Liver (tissue), 9 donors: ENCODE data around the gene AOAH. TPM values are rescaled to one million over a fixed set of nuclear protein-coding genes. Genes with fewer than 3 reads are reported as not detected.

Source experiments
- DNase-seq: peaks from one replicate; pipeline ENCODE4 v3.0.0-alpha.2; 2017; ENCODE audit warnings: low spot score
- H3K27ac ChIP-seq, 2 donors: one replicate each; pipeline ENCODE4 v1.7.0; 2013; ENCODE audit warnings: inconsistent platforms in 2 of 2, low read length in 2 of 2, control low read depth in 1 of 2, low read depth in 1 of 2, mild to moderate bottlenecking in 1 of 2
- H3K27me3 ChIP-seq, 4 donors: one replicate each; pipeline versions ENCODE4 v1.6.1 to v1.7.0; 2013; ENCODE audit warnings: low read length in 3 of 4, inconsistent platforms in 1 of 4, mild to moderate bottlenecking in 1 of 4, moderate library complexity in 1 of 4; ENCODE audit not compliant: control insufficient read depth in 4 of 4, insufficient read depth in 4 of 4
- H3K36me3 ChIP-seq, 4 donors: one replicate each; pipeline versions ENCODE4 v1.6.1 to v1.7.0; 2013; ENCODE audit warnings: low read length in 3 of 4, mild to moderate bottlenecking in 3 of 4, low read depth in 1 of 4, moderate library complexity in 1 of 4; ENCODE audit not compliant: control insufficient read depth in 4 of 4, insufficient read depth in 3 of 4
- H3K4me1 ChIP-seq, 4 donors: one replicate each; pipeline versions ENCODE4 v1.6.1 to v1.7.0; 2013; ENCODE audit warnings: low read length in 3 of 4, mild to moderate bottlenecking in 3 of 4, moderate library complexity in 1 of 4; ENCODE audit not compliant: control insufficient read depth in 4 of 4, insufficient read depth in 4 of 4
- H3K4me3 ChIP-seq, 3 donors: one replicate each; pipeline versions ENCODE4 v1.6.1 to v1.7.0; 2013; ENCODE audit warnings: low read length in 3 of 3, control low read depth in 1 of 3, low read depth in 1 of 3, mild to moderate bottlenecking in 1 of 3
- H3K9ac ChIP-seq, 2 donors: one replicate each; pipeline ENCODE4 v1.7.0; 2013; ENCODE audit warnings: low read length in 2 of 2, mild to moderate bottlenecking in 2 of 2, moderate library complexity in 2 of 2, control low read depth in 1 of 2, low read depth in 1 of 2
- H3K9me3 ChIP-seq, 4 donors: one replicate each; pipeline versions ENCODE4 v1.6.1 to v1.7.0; 2013; ENCODE audit warnings: low read length in 3 of 4; ENCODE audit not compliant: control insufficient read depth in 4 of 4
- EGR1 ChIP-seq, 2 donors: IDR thresholded peaks; 2 replicates each; pipeline ENCODE4 v1.6.1; 2016 to 2018; ENCODE audit warnings: antibody characterized with exemption in 2 of 2, low read depth in 2 of 2
- FOXA1 ChIP-seq: IDR thresholded peaks from 2 replicates; pipeline ENCODE4 v1.6.1; 2016; ENCODE audit warnings: antibody characterized with exemption
- FOXA2 ChIP-seq: IDR thresholded peaks from 2 replicates; pipeline ENCODE4 v1.6.1; 2016; ENCODE audit warnings: antibody characterized with exemption
- GABPA ChIP-seq, 2 donors: IDR thresholded peaks in 1 of 2; conservative IDR thresholded peaks in 1 of 2; 2 replicates each; pipeline ENCODE4 v1.6.1; 2016; ENCODE audit warnings: antibody characterized with exemption in 2 of 2, mild to moderate bottlenecking in 1 of 2, moderate library complexity in 1 of 2
- HNF4A ChIP-seq, 2 donors: conservative IDR thresholded peaks; 2 replicates each; pipeline ENCODE4 v1.6.1; 2016; ENCODE audit warnings: antibody characterized with exemption in 2 of 2, mild to moderate bottlenecking in 2 of 2
- JUND ChIP-seq, 2 donors: IDR thresholded peaks; 2 replicates each; pipeline ENCODE4 v1.6.1; 2016; ENCODE audit warnings: antibody characterized with exemption in 2 of 2
- NR2F2 ChIP-seq: IDR thresholded peaks from 2 replicates; pipeline ENCODE4 v1.6.1; 2016; ENCODE audit warnings: antibody characterized with exemption
- RAD21 ChIP-seq, 2 donors: IDR thresholded peaks; 2 replicates each; pipeline ENCODE4 v1.6.1; 2016; ENCODE audit warnings: antibody characterized with exemption in 2 of 2, mild to moderate bottlenecking in 2 of 2
- RXRA ChIP-seq, 2 donors: IDR thresholded peaks; 2 replicates each; pipeline ENCODE4 v1.6.1; 2017 to 2018; ENCODE audit warnings: antibody characterized with exemption in 2 of 2, mild to moderate bottlenecking in 1 of 2
- SP1 ChIP-seq: IDR thresholded peaks from 2 replicates; pipeline ENCODE4 v1.6.1; 2018; ENCODE audit warnings: antibody characterized with exemption, mild to moderate bottlenecking
- TAF1 ChIP-seq: conservative IDR thresholded peaks from 2 replicates; pipeline ENCODE4 v1.6.1; 2016; ENCODE audit warnings: antibody characterized with exemption, mild to moderate bottlenecking
- YY1 ChIP-seq: IDR thresholded peaks from 2 replicates; pipeline ENCODE4 v1.6.1; 2016; ENCODE audit warnings: antibody characterized with exemption, mild to moderate bottlenecking
- WGBS: extraction: QIAGEN DNeasy Blood & Tissue Kit; methylation state at CpG from one replicate; pipeline ENCODE4 v1.1.7; 2013; 5-methylcytosine and 5-hydroxymethylcytosine counted together
- polyA plus RNA-seq, 2 donors: library from polyadenylated mRNA; stranded (reverse) in 1 of 2; unstranded in 1 of 2; fragments of 200-250 nt in 1 of 2; fragments of >200 nt in 1 of 2; fragmentation: Nextera tagmentation in 1 of 2; extraction: Ambion mirVana in 1 of 2; gene quantifications; one replicate each; pipeline versions ENCODE4 v1.2.1 to v1.2.3, GENCODE V29; 2013 to 2015
- total RNA-seq, 2 donors: library from RNA; depleted of rRNA; stranded (reverse); fragments of >200 nt; gene quantifications; one replicate each; pipeline ENCODE4 v1.2.3, GENCODE V29; 2014
- TF ChIP-seq, protein P1 (sequence below): IDR thresholded peaks from 2 replicates; pipeline ENCODE4 v1.6.1; 2016; ENCODE audit warnings: antibody characterized with exemption
- TF ChIP-seq, protein P2 (sequence below): fragments of 150-350 bp; IDR thresholded peaks from 2 replicates; pipeline ENCODE4 v1.5.1; 2017; ENCODE audit warnings: improper control_type of control experiment, low read depth, low read length; ENCODE audit not compliant: missing input control
- TF ChIP-seq, protein P3 (sequence below): IDR thresholded peaks from 2 replicates; pipeline ENCODE4 v1.6.1; 2016; ENCODE audit warnings: antibody characterized with exemption, mild to moderate bottlenecking
- TF ChIP-seq, protein P4 (sequence below): IDR thresholded peaks from 2 replicates; pipeline ENCODE4 v1.6.1; 2016; ENCODE audit warnings: antibody characterized with exemption
- TF ChIP-seq, protein P5 (sequence below): IDR thresholded peaks from 2 replicates; pipeline ENCODE4 v1.6.1; 2016; ENCODE audit warnings: antibody characterized with exemption
- donor health status: healthy.
- donor health status: healthy.
- donor health status: healthy.
- donor health status: healthy.
- donor health status: healthy.

AOAH gene
- total and polyA plus RNA-seq, 4 donors: 2.4 to 26.7 (median 5.8) TPM

DNA sequence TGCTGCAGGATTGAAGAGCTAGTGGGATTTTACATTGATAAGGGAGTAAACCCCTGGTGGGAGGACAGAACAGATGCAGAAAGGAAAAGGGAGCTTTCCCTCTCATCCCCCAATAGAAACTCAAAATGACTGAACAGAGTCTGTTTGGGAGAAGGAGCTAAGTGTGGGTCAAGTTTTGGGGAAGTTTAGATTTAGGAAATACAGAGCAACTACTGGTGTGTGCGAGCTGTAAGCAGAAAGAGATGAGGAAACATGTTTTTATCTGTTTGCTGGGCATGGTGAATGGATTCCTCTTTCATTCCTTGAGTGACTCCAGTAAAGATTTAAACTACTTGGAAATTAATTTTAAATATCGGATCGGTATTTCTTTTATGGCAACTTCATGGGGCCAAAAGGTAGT, 132.7 kb downstream of the AOAH start (continued):
- TF ChIP-seq, protein P1, sequence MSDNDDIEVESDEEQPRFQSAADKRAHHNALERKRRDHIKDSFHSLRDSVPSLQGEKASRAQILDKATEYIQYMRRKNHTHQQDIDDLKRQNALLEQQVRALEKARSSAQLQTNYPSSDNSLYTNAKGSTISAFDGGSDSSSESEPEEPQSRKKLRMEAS: no peak
- no peak for TF ChIP-seq HNF4A (conservative IDR thresholded peaks at IDR 0.05)
- TF ChIP-seq TAF1: no peak
- no peak for TF ChIP-seq GABPA (IDR thresholded peaks at IDR 0.05 in 1 of 2, conservative IDR thresholded peaks at IDR 0.05 in 1 of 2)
- TF ChIP-seq FOXA2: no peak

DNA sequence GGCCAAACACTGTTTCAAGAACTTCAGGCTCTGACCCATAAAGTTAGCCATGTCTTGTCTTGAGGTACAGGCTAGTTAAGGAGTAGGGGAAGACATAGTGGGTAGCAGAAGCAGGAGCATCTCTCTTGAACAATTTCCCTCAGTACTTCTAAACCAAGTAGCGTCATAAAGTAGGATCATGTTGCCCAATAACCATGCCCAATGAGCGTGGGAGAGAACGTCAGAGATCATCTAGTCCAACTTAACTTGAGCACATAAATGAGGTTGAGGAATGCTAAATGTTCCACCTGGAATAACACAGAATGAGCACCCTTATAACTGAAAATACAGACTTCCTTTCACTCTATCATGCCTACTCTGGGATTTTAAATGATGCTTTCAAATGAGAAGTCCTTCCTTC, 134.9 kb downstream of the AOAH start:
- Histone ChIP-seq H3K9me3 (no peaks in the 10 kb centered on the region), H3K4me1 (no peaks in the 10 kb centered on the region), H3K27ac (no peak overlapping the region), H3K36me3 (no peaks in the 10 kb centered on the region), H3K9ac (no peak overlapping the region), H3K4me3 (no peak overlapping the region), H3K27me3 (no peaks in the 10 kb centered on the region)
- TF ChIP-seq HNF4A (conservative IDR thresholded peaks at IDR 0.05) (no peak), NR2F2 (no peak), YY1 (no peak), GABPA (IDR thresholded peaks at IDR 0.05 in 1 of 2, conservative IDR thresholded peaks at IDR 0.05 in 1 of 2) (no peak)
- TF ChIP-seq, protein P2, sequence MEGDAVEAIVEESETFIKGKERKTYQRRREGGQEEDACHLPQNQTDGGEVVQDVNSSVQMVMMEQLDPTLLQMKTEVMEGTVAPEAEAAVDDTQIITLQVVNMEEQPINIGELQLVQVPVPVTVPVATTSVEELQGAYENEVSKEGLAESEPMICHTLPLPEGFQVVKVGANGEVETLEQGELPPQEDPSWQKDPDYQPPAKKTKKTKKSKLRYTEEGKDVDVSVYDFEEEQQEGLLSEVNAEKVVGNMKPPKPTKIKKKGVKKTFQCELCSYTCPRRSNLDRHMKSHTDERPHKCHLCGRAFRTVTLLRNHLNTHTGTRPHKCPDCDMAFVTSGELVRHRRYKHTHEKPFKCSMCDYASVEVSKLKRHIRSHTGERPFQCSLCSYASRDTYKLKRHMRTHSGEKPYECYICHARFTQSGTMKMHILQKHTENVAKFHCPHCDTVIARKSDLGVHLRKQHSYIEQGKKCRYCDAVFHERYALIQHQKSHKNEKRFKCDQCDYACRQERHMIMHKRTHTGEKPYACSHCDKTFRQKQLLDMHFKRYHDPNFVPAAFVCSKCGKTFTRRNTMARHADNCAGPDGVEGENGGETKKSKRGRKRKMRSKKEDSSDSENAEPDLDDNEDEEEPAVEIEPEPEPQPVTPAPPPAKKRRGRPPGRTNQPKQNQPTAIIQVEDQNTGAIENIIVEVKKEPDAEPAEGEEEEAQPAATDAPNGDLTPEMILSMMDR: no peak
- TF ChIP-seq, protein P1: no peak
- TF ChIP-seq, protein P3, sequence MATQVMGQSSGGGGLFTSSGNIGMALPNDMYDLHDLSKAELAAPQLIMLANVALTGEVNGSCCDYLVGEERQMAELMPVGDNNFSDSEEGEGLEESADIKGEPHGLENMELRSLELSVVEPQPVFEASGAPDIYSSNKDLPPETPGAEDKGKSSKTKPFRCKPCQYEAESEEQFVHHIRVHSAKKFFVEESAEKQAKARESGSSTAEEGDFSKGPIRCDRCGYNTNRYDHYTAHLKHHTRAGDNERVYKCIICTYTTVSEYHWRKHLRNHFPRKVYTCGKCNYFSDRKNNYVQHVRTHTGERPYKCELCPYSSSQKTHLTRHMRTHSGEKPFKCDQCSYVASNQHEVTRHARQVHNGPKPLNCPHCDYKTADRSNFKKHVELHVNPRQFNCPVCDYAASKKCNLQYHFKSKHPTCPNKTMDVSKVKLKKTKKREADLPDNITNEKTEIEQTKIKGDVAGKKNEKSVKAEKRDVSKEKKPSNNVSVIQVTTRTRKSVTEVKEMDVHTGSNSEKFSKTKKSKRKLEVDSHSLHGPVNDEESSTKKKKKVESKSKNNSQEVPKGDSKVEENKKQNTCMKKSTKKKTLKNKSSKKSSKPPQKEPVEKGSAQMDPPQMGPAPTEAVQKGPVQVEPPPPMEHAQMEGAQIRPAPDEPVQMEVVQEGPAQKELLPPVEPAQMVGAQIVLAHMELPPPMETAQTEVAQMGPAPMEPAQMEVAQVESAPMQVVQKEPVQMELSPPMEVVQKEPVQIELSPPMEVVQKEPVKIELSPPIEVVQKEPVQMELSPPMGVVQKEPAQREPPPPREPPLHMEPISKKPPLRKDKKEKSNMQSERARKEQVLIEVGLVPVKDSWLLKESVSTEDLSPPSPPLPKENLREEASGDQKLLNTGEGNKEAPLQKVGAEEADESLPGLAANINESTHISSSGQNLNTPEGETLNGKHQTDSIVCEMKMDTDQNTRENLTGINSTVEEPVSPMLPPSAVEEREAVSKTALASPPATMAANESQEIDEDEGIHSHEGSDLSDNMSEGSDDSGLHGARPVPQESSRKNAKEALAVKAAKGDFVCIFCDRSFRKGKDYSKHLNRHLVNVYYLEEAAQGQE: no peak
- DNase-seq: no peak
- 85% methylated on average over 3 of the region's 3 CpGs for WGBS

DNA sequence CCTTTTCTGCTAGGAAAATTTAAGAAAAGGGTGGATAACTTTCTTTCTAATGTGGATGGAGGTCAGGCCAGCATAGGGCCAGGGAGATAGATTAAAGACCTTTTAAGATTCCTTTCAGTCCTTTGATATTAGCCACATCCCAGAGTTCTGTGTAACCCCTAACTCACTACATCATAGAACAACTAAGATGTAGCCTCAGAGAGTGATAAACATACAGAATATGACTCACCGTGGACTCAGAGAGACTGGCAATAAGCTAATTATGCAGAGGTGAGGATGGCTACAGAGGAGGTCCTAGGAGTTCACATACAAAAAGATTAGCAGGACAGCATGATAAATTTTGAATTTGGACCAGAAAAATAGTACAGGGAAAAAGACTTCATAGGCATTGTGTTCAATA, 141.0 kb downstream of the AOAH start:
- no peak for DNase-seq
- Histone ChIP-seq H3K36me3 (no peaks in the 10 kb centered on the region), H3K27me3 (no peaks in the 10 kb centered on the region), H3K27ac (no peak overlapping the region), H3K4me1 (no peaks in the 10 kb centered on the region), H3K4me3 (no peak overlapping the region), H3K9ac (no peak overlapping the region), H3K9me3 (no peaks in the 10 kb centered on the region)
- WGBS: 76% methylated on average over 1 of the region's 1 CpG
- TF ChIP-seq GABPA (IDR thresholded peaks at IDR 0.05 in 1 of 2, conservative IDR thresholded peaks at IDR 0.05 in 1 of 2): no peak
- TF ChIP-seq HNF4A (conservative IDR thresholded peaks at IDR 0.05): no peak
- TF ChIP-seq TAF1: no peak
- TF ChIP-seq FOXA2: no peak
- no peak for TF ChIP-seq SP1
- TF ChIP-seq, protein P4, sequence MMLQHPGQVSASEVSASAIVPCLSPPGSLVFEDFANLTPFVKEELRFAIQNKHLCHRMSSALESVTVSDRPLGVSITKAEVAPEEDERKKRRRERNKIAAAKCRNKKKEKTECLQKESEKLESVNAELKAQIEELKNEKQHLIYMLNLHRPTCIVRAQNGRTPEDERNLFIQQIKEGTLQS: no peak
- TF ChIP-seq, protein P1: no peak
- no peak for TF ChIP-seq YY1
- TF ChIP-seq EGR1 (IDR thresholded peaks at IDR 0.05; ENCODE audit: low read depth in 2 of 2): no peak
- TF ChIP-seq RAD21 (IDR thresholded peaks at IDR 0.05): no peak
- TF ChIP-seq, protein P3: no peak
- no peak for TF ChIP-seq FOXA1
- no peak for TF ChIP-seq RXRA (IDR thresholded peaks at IDR 0.05)
- no peak for TF ChIP-seq JUND (IDR thresholded peaks at IDR 0.05)
- TF ChIP-seq, protein P5, sequence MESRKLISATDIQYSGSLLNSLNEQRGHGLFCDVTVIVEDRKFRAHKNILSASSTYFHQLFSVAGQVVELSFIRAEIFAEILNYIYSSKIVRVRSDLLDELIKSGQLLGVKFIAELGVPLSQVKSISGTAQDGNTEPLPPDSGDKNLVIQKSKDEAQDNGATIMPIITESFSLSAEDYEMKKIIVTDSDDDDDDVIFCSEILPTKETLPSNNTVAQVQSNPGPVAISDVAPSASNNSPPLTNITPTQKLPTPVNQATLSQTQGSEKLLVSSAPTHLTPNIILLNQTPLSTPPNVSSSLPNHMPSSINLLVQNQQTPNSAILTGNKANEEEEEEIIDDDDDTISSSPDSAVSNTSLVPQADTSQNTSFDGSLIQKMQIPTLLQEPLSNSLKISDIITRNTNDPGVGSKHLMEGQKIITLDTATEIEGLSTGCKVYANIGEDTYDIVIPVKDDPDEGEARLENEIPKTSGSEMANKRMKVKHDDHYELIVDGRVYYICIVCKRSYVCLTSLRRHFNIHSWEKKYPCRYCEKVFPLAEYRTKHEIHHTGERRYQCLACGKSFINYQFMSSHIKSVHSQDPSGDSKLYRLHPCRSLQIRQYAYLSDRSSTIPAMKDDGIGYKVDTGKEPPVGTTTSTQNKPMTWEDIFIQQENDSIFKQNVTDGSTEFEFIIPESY: no peak
- TF ChIP-seq NR2F2: no peak
